Smooth muscle cell (in vitro differentiated cells): ENCODE data around the gene STRA6. TPM values are rescaled to one million over a fixed set of nuclear protein-coding genes. Genes with fewer than 3 reads are reported as not detected.

Experiments
- DNase-seq: peaks from one replicate; lab custom pipeline; 2025; ENCODE audit not compliant: unreplicated experiment; lab: John Stamatoyannopoulos, UW
- H2AFZ ChIP-seq: fragments of 200-600 bp; sonication (generic); 2 replicates; pipeline ENCODE4 v1.6.0; 2016; ENCODE audit warnings: antibody characterized with exemption, low read depth, mild to moderate bottlenecking
- H3F3A ChIP-seq: fragments of 200-600 bp; sonication (generic); 2 replicates; pipeline ENCODE4 v1.6.0; 2017; ENCODE audit warnings: antibody characterized with exemption, low read depth
- H3K27ac ChIP-seq: fragments of 200-600 bp; sonication (generic); 2 replicates; pipeline ENCODE4 v1.5.1; 2016; ENCODE audit warnings: low read depth, mild to moderate bottlenecking
- H3K27me3 ChIP-seq: fragments of 200-600 bp; sonication (generic); 2 replicates; pipeline ENCODE4 v1.6.1; 2016; ENCODE audit warnings: low read depth, mild to moderate bottlenecking
- H3K36me3 ChIP-seq: fragments of 200-600 bp; sonication (generic); 2 replicates; pipeline ENCODE4 v1.5.1; 2016; ENCODE audit warnings: low read depth
- H3K4me1 ChIP-seq: fragments of 200-600 bp; sonication (generic); 2 replicates; pipeline ENCODE4 v1.5.1; 2016; ENCODE audit warnings: low read depth
- H3K4me2 ChIP-seq: fragments of 200-600 bp; sonication (generic); 2 replicates; pipeline ENCODE4 v1.6.0; 2016; ENCODE audit warnings: mild to moderate bottlenecking
- H3K4me3 ChIP-seq: fragments of 200-600 bp; sonication (generic); 2 replicates; pipeline ENCODE4 v1.5.1; 2016; ENCODE audit warnings: mild to moderate bottlenecking
- H3K79me2 ChIP-seq: fragments of 200-600 bp; sonication (generic); 2 replicates; pipeline ENCODE4 v1.6.0; 2016; ENCODE audit warnings: low read depth, mild to moderate bottlenecking
- H3K9ac ChIP-seq: fragments of 200-600 bp; sonication (generic); 2 replicates; pipeline ENCODE4 v1.6.0; 2016; ENCODE audit warnings: low read depth
- H3K9me3 ChIP-seq: fragments of 200-600 bp; sonication (generic); replicated peaks from 2 replicates; pipeline ENCODE4 v1.5.1; 2016; ENCODE audit warnings: low read depth
- H4K20me1 ChIP-seq: fragments of 200-600 bp; sonication (generic); 2 replicates; pipeline ENCODE4 v1.6.0; 2016; ENCODE audit warnings: low read depth
- CTCF ChIP-seq: fragments of 200-600 bp; sonication (generic); IDR thresholded peaks from 2 replicates; pipeline ENCODE4 v1.5.1; 2017; ENCODE audit warnings: borderline replicate concordance, mild to moderate bottlenecking, antibody characterized with exemption; ENCODE audit not compliant: insufficient read depth, poor library complexity, severe bottlenecking
- WGBS: methylation state at CpG from one replicate; pipeline ENCODE4 v1.1.7; 2016; ENCODE audit warnings: low lambda C conversion rate; 5-methylcytosine and 5-hydroxymethylcytosine counted together
- polyA plus RNA-seq: library from polyadenylated mRNA; unstranded; fragments of >200 nt; fragmentation: Nextera tagmentation; extraction: Ambion mirVana; gene quantifications from 2 replicates; pipeline ENCODE4 v1.2.1, GENCODE V29; 2016
- total RNA-seq: library from RNA; depleted of rRNA; stranded (reverse); fragments of >200 nt; gene quantifications from 2 replicates; pipeline ENCODE4 v1.2.3, GENCODE V29; 2014

Gene STRA6
- total and polyA plus RNA-seq, 2 experiments from 2014 or later: 124 to 253 TPM

- Histone ChIP-seq H2AFZ (no peak overlapping the region), H3K79me2 (no peaks in the 10 kb centered on the region), H3K36me3 (no peaks in the 10 kb centered on the region), H3K27me3 (no peaks in the 10 kb centered on the region), H3K9ac (no peak overlapping the region), H3K4me2 (no peak overlapping the region), H3K27ac (peak overlapping the region; percentile 18), H3K4me1 (peaks cover 52% of the 10 kb centered on the region), H3F3A (peaks cover 8% of the 10 kb centered on the region), H3K4me3 (no peak overlapping the region), H3K9me3 (no peaks in the 10 kb centered on the region), H4K20me1 (no peaks in the 10 kb centered on the region)
- WGBS: 74% methylated on average over 9 of the region's 9 CpGs
- TF ChIP-seq CTCF: no peak
- no peak for DNase-seq
Observed at GRCh38 chr15:74212494-74212893, 9.9 kb upstream of the STRA6 start.

- no peak for TF ChIP-seq CTCF
- no peaks in the 10 kb centered on the region for H3K27me3 ChIP-seq
- no peaks in the 10 kb centered on the region for H3K79me2 ChIP-seq
- H3K4me2 ChIP-seq: no peak overlapping the region
- no peaks in the 10 kb centered on the region for H3K36me3 ChIP-seq
- no peak overlapping the region for H3K27ac ChIP-seq
- H3K9me3 ChIP-seq: no peaks in the 10 kb centered on the region
- no peak overlapping the region for H2AFZ ChIP-seq
- H3K9ac ChIP-seq: no peak overlapping the region
- peaks cover 8% of the 10 kb centered on the region for H3F3A ChIP-seq
- no peaks in the 10 kb centered on the region for H4K20me1 ChIP-seq
- DNase-seq: no peak
- 100% methylated on average over 1 of the region's 1 CpG for WGBS
- no peak overlapping the region for H3K4me3 ChIP-seq
- peaks cover 52% of the 10 kb centered on the region for H3K4me1 ChIP-seq
Observed at GRCh38 chr15:74211656-74212055, 9.1 kb upstream of the STRA6 start.

- no peak for DNase-seq
- TF ChIP-seq CTCF: no peak
- Histone ChIP-seq H3K27ac (peak overlapping the region; percentile 73), H3K9me3 (no peaks in the 10 kb centered on the region), H2AFZ (no peak overlapping the region), H4K20me1 (no peaks in the 10 kb centered on the region), H3K4me2 (no peak overlapping the region), H3F3A (peaks cover 8% of the 10 kb centered on the region), H3K79me2 (no peaks in the 10 kb centered on the region), H3K36me3 (no peaks in the 10 kb centered on the region), H3K27me3 (no peaks in the 10 kb centered on the region), H3K4me1 (peaks cover 48% of the 10 kb centered on the region), H3K9ac (peak overlapping the region; percentile 37), H3K4me3 (no peak overlapping the region)
Observed at GRCh38 chr15:74210729-74211128, 8.1 kb upstream of the STRA6 start.

GRCh38 chr15:74209997-74210671 lies 7.5 kb upstream of the STRA6 start:
- Histone ChIP-seq H4K20me1 (no peaks in the 10 kb centered on the region), H3K27ac (peak overlapping the region; percentile 73), H3K36me3 (no peaks in the 10 kb centered on the region), H2AFZ (no peak overlapping the region), H3F3A (peaks cover 8% of the 10 kb centered on the region), H3K79me2 (no peaks in the 10 kb centered on the region), H3K4me2 (peak overlapping the region; percentile 78), H3K27me3 (no peaks in the 10 kb centered on the region), H3K9me3 (no peaks in the 10 kb centered on the region), H3K9ac (peak overlapping the region; percentile 37), H3K4me3 (no peak overlapping the region), H3K4me1 (peaks cover 42% of the 10 kb centered on the region)
- no peak for DNase-seq
- 54% methylated on average over 4 of the region's 4 CpGs for WGBS
- no peak for TF ChIP-seq CTCF
